GM12878 (cell line): ENCODE results near the gene RPS6KA2. TPM values are rescaled to one million over a fixed set of nuclear protein-coding genes. Genes with fewer than 3 reads are reported as not detected.

Experiments
- ATAC-seq: fragments of 200-7000 bp; cut with Tn5 transposase; 3 replicates; pipeline ENCODE4 v1.9.1; 2020; ENCODE audit warnings: mild to moderate bottlenecking, moderate library complexity
- BruUV-seq: library from RNA; stranded (reverse); fragments of 400-500 nt; replicated peaks from 2 replicates; lab custom pipeline; 2021; lab: Mats Ljungman, UMichigan
- CTCF ChIA-PET: fragments of 300-600 bp; sonication (Branson Sonifier 250); formaldehyde crosslinking; extraction: SDS; loops from one replicate; lab custom pipeline; 2021; ENCODE audit warnings: inconsistent platforms; lab: Yijun Ruan, JAX
- POLR2A ChIA-PET: fragments of 350-600 bp; formaldehyde crosslinking; extraction: SDS; loops from one replicate; lab custom pipeline; 2021; ENCODE audit warnings: inconsistent platforms; lab: Charles Lee
- RAD21 ChIA-PET: fragments of 300-600 bp; sonication (Branson Sonifier 250); formaldehyde crosslinking; loops from one replicate; lab custom pipeline; 2023; ENCODE audit warnings: antibody characterized with exemption; ENCODE audit not compliant: unreplicated experiment; lab: Charles Lee
- SMC1A ChIA-PET: fragments of 300-600 bp; sonication (Branson Sonifier 250); formaldehyde crosslinking; loops from one replicate; lab custom pipeline; 2023; ENCODE audit not compliant: unreplicated experiment, uncharacterized antibody; lab: Charles Lee
- DNase-seq: peaks from one replicate; pipeline ENCODE4 v3.0.0-alpha.2; 2011; ENCODE audit warnings: low read depth, low spot score
- FAIRE-seq: peaks from 3 replicates; lab custom pipeline; 2011; peaks lifted over from hg19 to GRCh38; lab: Jason Lieb, UNC
- H2AFZ ChIP-seq: 2 replicates; pipeline ENCODE4 v1.6.0; 2011; ENCODE audit warnings: low read depth, low read length, control low read depth; ENCODE audit not compliant: control insufficient read depth
- H3K27ac ChIP-seq: 2 replicates; pipeline ENCODE4 v1.5.1; 2011; ENCODE audit warnings: control low read depth; ENCODE audit not compliant: control insufficient read depth, insufficient read depth
- H3K27me3 ChIP-seq, 2 experiments: replicated peaks in 1 of 2; 2 replicates each; pipeline versions ENCODE4 v1.6.0 to v1.6.1; 2011; ENCODE audit warnings: low read length in 1 of 2; ENCODE audit not compliant: control insufficient read depth in 2 of 2, insufficient read depth in 2 of 2
- H3K36me3 ChIP-seq, 2 experiments: 2 replicates each; pipeline ENCODE4 v1.5.1; 2011; ENCODE audit warnings: low read length in 1 of 2; ENCODE audit not compliant: control insufficient read depth in 2 of 2, insufficient read depth in 2 of 2
- H3K4me1 ChIP-seq: 2 replicates; pipeline ENCODE4 v1.6.1; 2011; ENCODE audit warnings: mild to moderate bottlenecking, low read length, moderate library complexity, mixed read lengths; ENCODE audit not compliant: control insufficient read depth, insufficient read depth
- H3K4me2 ChIP-seq: 2 replicates; pipeline ENCODE4 v1.6.0; 2011; ENCODE audit warnings: control low read depth; ENCODE audit not compliant: control insufficient read depth, insufficient read depth
- H3K4me3 ChIP-seq: fragments of 200-600 bp; sonication (generic); 2 replicates; pipeline ENCODE4 v1.5.1; 2016
- H3K79me2 ChIP-seq: 2 replicates; pipeline ENCODE4 v1.6.0; 2011; ENCODE audit warnings: low read length; ENCODE audit not compliant: control insufficient read depth, insufficient read depth
- H3K9ac ChIP-seq: 2 replicates; pipeline ENCODE4 v1.8.0; 2011; ENCODE audit warnings: low read length, control low read depth, mixed read lengths; ENCODE audit not compliant: control insufficient read depth, insufficient read depth
- H3K9me3 ChIP-seq: replicated peaks from 3 replicates; pipeline ENCODE4 v1.5.1; 2011; ENCODE audit warnings: mild to moderate bottlenecking, low read length; ENCODE audit not compliant: control insufficient read depth, insufficient read depth
- H4K20me1 ChIP-seq: 2 replicates; pipeline ENCODE4 v1.6.0; 2011; ENCODE audit not compliant: control insufficient read depth, insufficient read depth
- E2F8 ChIP-seq: fragments of 450-650 bp; IDR thresholded peaks from 2 replicates; pipeline ENCODE4 v1.6.1; 2018; ENCODE audit warnings: mild to moderate bottlenecking, low read depth, moderate library complexity; ENCODE audit not compliant: partially characterized antibody
- HCFC1 ChIP-seq: fragments of 150-350 bp; IDR thresholded peaks from 2 replicates; pipeline ENCODE4 v1.6.1; 2014; ENCODE audit warnings: low read length
- HDAC6 ChIP-seq: fragments of 200-600 bp; sonication (generic); IDR thresholded peaks from one replicate; pipeline ENCODE4 v1.8.0; 2017; ENCODE audit warnings: antibody characterized with exemption; ENCODE audit not compliant: unreplicated experiment
- TCF3 ChIP-seq: IDR thresholded peaks from 2 replicates; pipeline ENCODE4 v1.6.1; 2012; ENCODE audit warnings: low read depth, mild to moderate bottlenecking, low read length, borderline replicate concordance; ENCODE audit not compliant: insufficient read depth
- ZZZ3 ChIP-seq: IDR thresholded peaks from 2 replicates; pipeline ENCODE4 v1.6.1; 2011; ENCODE audit warnings: low read depth; ENCODE audit not compliant: control insufficient read depth, insufficient read length
- WGBS: methylation state at CpG from one replicate; pipeline ENCODE4 v1.1.6; 2016; ENCODE audit warnings: low lambda C conversion rate; ENCODE audit not compliant: insufficient replicate concordance, insufficient coverage; ENCODE audit errors: missing lambda C conversion rate; 5-methylcytosine and 5-hydroxymethylcytosine counted together
- in situ Hi-C: fragments of 300-500 bp; cut with MboI; formaldehyde crosslinking; loops from 9 replicates; pipeline ENCODE4 v1.14.3; 2018; ENCODE audit warnings: mixed read lengths
- intact Hi-C: fragments of 100-400 bp; cut with micrococcal nuclease; formaldehyde crosslinking; loops from one replicate; pipeline ENCODE4 v1.14.2; 2022; ENCODE audit not compliant: unreplicated experiment
- polyA plus RNA-seq, 11 experiments: library from polyadenylated mRNA; depleted of rRNA in 4 of 11; unstranded in 6 of 11; stranded (reverse) in 5 of 11; fragments of >200 nt; fragmentation: Nextera tagmentation in 4 of 11; fragmentation: Illumina TruSeq in 1 of 11; extraction: Ambion mirVana in 4 of 11; extraction: Trizol in 1 of 11; gene quantifications; 1 replicate in 1 of 11; 2 replicates in 10 of 11; pipeline versions ENCODE4 v1.2.1 to v1.2.3, GENCODE V29; 2011 to 2016; ENCODE audit warnings: inconsistent platforms in 2 of 11, missing spikeins in 2 of 11, low read depth in 1 of 11
- total RNA-seq, 4 experiments: library from RNA; depleted of rRNA in 3 of 4; stranded (reverse); fragments of >200 nt in 3 of 4; fragmentation: Illumina TruSeq in 1 of 4; extraction: Trizol in 1 of 4; gene quantifications; 2 replicates each; pipeline versions ENCODE4 v1.2.1 to v1.2.3, GENCODE V29; 2013 to 2021
- TF ChIP-seq, protein P1 (sequence below): fragments of 450-650 bp; formaldehyde crosslinking; IDR thresholded peaks from 2 replicates; pipeline ENCODE4 v1.5.0; 2022; ENCODE audit warnings: mild to moderate bottlenecking, missing genetic modification characterization

Gene RPS6KA2
- total and polyA plus RNA-seq, 10 of the 15 experiments (the other 5 are each of a cell fraction or from before 2014, with no cell fraction given): 0.02 to 1.0 (median 0.22) TPM; not detected in 1

DNA sequence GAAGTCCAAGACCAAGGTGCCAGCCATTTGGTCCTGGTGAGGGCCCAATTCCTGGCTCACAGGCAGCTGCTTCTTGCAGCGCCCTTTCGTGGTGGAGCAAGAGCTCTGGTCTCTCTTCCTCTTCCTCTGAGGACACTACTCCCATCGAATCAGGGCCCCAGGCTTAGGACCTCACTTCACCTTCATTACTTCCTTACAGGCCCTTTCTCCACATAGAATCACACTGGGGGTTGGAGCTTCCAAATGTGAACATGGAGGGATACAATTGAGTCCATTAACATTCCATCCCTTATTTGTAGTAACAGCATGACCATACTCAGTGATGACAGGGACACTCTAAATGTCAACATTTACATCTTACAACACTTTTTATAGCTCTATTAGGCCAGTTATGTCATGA lies 42.9 kb downstream of the RPS6KA2 start:
- no peak overlapping the region for H3K9ac ChIP-seq
- SMC1A ChIA-PET: interaction anchor here (0.6 to 1.8 kb wide), 3 partner anchors 16 to 892 kb away, joined by 3 to 4 read pairs (median 3); no protein-coding TSS in a partner anchor
- FAIRE-seq (no peak), DNase-seq (no peak), ATAC-seq (no peak)
- no peaks in the 10 kb centered on the region for H3K9me3 ChIP-seq
- CTCF ChIA-PET: interaction anchor here (1.0 kb wide), 1 partner anchor 17 kb away, joined by 3 read pairs; no protein-coding TSS in a partner anchor
- no peak overlapping the region for H2AFZ ChIP-seq
- H3K4me2 ChIP-seq: no peak overlapping the region
- no peaks in the 10 kb centered on the region for H4K20me1 ChIP-seq
- RAD21 ChIA-PET: no interaction called here
- intact Hi-C loops: no loop called here
- POLR2A ChIA-PET: no interaction called here
- TF ChIP-seq ZZZ3: no peak
- TF ChIP-seq, protein P1, sequence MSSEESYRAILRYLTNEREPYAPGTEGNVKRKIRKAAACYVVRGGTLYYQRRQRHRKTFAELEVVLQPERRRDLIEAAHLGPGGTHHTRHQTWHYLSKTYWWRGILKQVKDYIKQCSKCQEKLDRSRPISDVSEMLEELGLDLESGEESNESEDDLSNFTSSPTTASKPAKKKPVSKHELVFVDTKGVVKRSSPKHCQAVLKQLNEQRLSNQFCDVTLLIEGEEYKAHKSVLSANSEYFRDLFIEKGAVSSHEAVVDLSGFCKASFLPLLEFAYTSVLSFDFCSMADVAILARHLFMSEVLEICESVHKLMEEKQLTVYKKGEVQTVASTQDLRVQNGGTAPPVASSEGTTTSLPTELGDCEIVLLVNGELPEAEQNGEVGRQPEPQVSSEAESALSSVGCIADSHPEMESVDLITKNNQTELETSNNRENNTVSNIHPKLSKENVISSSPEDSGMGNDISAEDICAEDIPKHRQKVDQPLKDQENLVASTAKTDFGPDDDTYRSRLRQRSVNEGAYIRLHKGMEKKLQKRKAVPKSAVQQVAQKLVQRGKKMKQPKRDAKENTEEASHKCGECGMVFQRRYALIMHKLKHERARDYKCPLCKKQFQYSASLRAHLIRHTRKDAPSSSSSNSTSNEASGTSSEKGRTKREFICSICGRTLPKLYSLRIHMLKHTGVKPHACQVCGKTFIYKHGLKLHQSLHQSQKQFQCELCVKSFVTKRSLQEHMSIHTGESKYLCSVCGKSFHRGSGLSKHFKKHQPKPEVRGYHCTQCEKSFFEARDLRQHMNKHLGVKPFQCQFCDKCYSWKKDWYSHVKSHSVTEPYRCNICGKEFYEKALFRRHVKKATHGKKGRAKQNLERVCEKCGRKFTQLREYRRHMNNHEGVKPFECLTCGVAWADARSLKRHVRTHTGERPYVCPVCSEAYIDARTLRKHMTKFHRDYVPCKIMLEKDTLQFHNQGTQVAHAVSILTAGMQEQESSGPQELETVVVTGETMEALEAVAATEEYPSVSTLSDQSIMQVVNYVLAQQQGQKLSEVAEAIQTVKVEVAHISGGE (CRISPR knock-in tag): no peak
- TF ChIP-seq HDAC6: no peak
- TF ChIP-seq TCF3: no peak
- TF ChIP-seq E2F8: no peak
- no peak for TF ChIP-seq HCFC1
- no peaks in the 10 kb centered on the region for H3K79me2 ChIP-seq
- H3K27ac ChIP-seq: no peak overlapping the region
- no peak overlapping the region for H3K4me3 ChIP-seq
- no peaks in the 10 kb centered on the region for H3K27me3 ChIP-seq
- 66% methylated on average over 3 of the region's 3 CpGs for WGBS
- BruUV-seq: no TSS peak
- peaks cover 20% of the 10 kb centered on the region for H3K4me1 ChIP-seq
- no peaks in the 10 kb centered on the region for H3K36me3 ChIP-seq
- in situ Hi-C loops: no loop called here
